ENCODE measurements around the gene OR6N1.

Gene OR6N1, protein sequence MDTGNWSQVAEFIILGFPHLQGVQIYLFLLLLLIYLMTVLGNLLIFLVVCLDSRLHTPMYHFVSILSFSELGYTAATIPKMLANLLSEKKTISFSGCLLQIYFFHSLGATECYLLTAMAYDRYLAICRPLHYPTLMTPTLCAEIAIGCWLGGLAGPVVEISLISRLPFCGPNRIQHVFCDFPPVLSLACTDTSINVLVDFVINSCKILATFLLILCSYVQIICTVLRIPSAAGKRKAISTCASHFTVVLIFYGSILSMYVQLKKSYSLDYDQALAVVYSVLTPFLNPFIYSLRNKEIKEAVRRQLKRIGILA

DNA sequence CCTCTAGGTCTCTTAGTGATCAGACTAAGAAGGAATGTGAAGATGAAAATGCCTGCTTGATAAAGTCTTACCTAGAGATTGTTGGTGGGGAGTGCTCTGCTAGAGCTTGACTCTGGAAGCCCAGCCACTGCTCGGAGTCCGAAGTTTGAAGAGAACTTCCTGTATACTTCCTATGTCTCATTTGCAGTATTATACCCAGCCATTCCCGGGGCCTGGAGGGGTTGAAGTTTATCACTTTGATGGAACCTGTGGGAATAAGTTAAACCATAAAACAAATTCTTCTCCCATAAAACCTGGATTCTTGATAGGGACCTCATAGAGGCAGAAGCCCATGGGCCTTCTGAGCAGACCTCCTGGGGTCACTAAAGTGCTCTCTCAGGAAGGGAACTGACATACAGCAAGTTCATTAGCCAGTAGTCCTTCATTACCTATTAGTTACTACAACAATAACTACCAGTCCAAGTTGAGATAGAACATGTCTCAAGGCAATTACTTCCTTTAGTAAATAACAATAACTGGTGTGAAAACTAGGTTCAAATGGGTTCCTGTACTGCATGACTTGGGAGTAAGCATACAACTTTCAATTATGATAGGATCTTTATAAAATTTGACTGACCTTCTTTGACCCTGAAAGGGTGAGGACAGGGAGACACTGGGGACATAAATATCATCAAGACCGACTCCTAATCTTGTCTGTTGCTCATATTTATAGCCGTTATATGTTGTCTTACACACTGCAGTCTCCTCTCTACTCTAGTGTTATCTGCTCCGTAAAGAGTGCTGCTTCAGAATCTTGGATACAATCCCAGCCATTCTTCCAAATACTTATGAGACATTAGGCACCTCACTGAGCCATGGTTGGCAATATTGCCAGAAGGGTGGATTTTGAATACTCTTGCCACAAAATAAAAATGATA lies at the start of gene OR6N1:
Gene OR6N1 (minus strand): TSS at position 246 of the 917 bp plus-strand sequence. CDS start 5,513 bp downstream, outside the sequence.
- no peak for DNase-seq (ENCODE audit: low read depth in 3 of 3)

DNA sequence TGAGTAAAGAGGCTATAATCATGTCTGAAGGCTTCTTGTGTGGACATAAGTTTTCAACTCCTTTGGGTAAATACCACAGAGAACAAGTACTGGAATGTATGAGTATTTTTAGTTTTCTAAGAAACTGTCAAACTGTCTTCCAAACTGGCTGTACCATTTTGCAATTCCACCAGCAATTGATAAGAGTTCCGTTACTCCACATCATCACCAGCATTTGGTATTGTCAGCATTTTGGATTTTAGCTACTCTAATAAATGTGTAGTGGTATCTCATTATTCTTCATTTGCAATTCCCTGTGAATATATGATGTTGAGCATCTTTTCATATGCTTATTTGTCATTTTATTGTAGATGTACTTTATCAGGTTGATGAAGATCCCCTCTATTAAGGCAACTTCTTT lies 49.7 kb upstream of the OR6N1 start:
- no peak for DNase-seq (ENCODE audit: low read depth in 3 of 3)

DNA sequence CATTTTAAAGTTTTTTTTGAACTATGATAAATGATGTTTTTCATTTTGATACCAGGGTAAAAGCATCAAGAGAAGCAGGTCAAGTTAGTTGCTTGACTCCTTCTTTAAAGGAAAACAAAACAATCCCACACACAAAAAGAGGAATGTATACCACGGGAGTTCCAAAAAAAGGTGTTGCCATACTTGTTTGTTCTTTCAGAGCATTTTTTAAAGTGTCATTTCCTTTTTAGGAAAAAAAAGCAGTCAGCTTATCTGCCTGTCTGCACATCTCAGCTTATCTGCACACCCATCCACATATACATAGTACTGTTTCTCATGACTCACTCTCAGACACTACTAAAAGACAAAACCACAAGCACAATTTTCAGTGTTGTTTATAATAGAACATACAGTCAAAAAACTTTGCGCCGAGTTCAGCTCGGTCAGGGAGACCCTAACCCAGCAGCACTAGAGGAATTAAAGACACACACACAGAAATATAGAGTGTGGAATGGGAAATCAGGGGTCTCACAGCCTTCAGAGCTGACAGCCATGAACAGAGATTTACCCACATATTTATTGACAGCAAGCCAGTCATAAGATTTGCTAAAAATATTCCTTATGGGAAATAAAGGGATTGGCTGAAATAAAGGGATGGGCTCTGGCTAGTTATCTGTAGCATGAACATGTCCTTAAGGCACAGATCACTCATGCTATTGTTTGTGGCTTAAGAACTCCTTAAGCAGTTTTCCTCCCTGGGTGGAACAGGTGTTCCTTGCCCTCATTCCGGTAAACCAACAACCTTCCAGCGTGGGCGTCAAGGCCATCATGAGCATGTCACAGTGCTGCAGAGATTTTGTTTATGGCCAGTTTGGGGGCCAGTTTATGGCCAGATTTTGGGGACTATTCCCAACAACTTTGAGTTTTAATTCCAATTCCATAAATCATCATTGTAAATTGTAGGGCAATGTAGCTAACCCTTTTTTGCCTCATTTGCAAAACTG lies 47.8 kb upstream of the OR6N1 start:
- DNase-seq (ENCODE audit: low read depth in 3 of 3) = no peak

DNA sequence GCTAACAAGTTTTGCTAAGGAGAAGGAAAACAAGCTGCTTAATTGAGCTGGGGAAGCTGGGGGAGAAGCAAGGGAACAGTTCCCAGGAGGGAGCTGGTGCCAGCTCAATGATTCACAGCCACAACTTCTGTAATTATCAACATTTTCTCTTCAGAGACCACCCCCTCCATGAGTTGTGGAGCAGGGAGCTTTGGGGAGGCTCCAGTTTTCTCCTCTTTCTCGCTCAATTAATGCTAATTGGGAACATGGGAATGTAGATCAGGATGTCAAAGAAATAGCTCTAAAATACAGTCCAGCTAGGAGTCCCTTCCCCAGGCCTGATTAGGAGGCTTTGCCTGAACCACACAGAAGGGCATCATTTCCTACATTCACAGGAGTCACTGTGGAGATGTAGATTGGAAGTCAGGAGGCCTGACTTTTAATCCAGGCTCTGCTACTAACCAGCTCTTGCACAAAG lies 47.0 kb upstream of the OR6N1 start:
- DNase-seq (ENCODE audit: low read depth in 3 of 3) = no peak

DNA sequence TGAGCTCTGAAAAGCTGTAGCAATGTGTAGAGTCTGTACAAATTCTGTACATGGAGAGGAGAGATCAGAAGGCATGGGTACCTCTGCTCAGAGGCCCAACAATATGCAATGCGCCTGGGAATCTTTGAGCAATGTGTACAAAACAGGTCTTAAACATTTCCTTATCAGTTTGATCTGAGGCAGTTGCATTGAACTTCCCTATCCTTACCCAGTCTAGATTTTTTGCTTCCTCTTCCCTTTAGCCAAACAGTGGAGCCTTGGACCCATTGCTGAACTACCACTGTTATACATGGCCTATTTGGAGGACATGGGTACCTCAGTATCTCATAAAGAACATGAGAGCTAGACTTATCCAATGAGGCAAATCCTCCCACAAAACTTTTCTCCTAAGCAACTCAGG lies 46.6 kb upstream of the OR6N1 start:
- DNase-seq (ENCODE audit: low read depth in 3 of 3) = no peak

DNA sequence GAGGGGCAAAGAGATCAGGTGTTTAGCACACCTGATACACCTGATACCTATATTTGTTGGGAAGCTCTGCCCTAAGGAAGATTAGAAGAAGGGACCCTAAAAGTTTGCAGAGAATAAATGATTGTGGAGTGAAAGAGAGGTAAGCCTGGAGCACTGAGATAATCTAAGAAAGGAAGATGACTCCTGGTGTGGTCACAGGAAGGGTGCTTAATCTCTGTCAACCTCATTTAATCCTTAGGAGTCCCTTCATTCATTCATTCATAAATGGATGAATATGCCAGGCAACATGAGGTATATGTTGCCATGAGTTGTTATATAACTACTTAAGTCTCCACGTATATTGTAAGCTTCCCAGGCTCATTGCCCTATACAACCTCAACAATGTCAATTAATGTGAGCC lies 43.0 kb upstream of the OR6N1 start:
- no peak for DNase-seq (ENCODE audit: low read depth in 3 of 3)

DNA sequence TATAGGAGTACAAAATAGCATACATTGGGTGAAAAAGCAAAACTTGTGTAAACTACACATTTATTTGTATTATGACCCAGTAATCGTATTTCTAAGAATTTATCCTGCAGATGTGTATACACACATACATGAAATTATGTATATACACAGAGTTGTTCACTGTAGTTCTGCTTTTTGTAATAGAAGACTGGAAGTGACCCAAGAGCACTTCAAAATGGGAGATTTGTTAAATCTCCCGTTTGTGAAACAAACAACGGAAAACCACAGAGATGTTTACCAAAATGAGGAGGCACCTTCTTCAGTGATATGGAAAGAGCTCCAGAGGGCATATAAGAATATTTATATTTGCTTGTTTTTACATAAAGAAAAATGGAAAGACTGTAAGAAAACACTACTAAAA lies 41.2 kb upstream of the OR6N1 start:
- no peak for DNase-seq (ENCODE audit: low read depth in 3 of 3)

DNA sequence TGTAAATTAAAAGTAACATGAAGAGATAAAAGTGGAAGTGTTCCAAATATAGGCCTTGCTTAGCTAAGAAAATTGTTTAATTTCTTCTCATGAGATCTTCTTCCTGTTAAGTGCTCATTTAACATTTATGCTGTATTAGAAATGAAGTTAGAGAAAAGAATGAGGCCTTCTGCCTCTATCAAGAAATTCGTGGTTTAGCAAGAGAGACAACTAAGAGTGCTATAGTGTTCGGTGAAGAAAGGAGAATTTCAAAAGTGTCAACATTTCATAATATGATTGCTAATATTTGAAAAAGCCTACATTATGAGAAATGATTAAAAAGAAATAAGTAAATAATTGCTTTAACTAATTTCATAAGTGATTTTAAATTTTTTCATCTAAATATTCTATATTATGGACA lies 40.3 kb upstream of the OR6N1 start:
- DNase-seq (ENCODE audit: low read depth in 3 of 3) = no peak

DNA sequence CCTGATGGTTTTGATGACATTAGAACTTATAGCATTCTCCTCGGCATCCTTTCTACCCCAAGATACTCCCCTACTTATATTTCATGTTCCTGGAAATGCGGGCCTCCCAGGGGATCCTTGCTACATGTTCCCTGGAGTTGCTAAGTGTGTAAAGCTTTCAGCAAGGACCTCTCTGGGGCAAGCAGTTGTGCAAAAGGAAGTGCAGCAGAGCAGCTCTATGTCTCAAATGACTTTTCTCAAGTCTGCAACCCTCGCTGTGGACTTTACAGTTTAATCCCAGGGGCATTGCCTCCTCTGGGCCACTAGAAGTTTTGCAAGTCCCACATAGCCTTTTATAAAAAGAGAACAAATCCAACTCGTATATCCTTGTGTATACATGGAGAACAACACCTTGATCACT lies 38.3 kb upstream of the OR6N1 start:
- no peak for DNase-seq (ENCODE audit: low read depth in 3 of 3)

DNA sequence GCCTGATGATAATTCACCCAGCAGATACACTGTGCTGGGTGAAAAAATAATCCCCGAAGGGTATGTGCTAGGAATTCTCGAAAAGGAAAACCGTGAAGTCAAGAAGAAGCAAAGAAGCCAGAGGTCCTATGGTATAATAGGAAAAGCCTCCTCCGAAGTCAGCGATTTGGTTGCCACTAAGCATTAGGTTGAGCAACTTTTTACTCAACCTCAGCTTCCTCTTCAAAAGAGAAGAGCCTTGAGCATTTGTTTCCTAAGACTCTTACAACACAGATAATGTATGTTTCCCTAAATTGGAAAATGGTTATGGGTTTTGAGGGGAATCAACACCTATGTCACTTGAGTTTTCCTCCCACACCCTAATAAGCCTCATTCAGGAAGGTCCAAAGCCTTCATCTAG lies 37.9 kb upstream of the OR6N1 start:
- no peak for DNase-seq (ENCODE audit: low read depth in 3 of 3)

DNA sequence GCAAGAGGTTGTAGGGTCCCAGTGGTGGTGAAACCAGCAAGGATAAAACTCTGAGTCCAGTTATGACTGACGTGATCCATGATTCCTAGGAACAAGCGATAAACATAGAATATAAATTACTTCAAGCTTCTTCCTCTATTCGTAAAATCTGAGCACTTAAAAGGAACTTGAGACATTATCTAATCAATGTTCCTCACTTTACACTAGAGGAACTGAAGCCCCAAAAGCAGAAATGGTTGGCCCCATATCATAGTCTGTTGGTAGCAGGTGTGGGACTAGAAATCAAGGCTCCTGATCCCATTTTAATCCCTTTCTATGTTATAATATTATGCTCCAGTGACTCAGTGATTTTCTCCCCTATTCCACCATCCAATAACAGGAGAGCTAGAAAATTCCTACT lies 37.3 kb upstream of the OR6N1 start:
- DNase-seq (ENCODE audit: low read depth in 3 of 3) = no peak

DNA sequence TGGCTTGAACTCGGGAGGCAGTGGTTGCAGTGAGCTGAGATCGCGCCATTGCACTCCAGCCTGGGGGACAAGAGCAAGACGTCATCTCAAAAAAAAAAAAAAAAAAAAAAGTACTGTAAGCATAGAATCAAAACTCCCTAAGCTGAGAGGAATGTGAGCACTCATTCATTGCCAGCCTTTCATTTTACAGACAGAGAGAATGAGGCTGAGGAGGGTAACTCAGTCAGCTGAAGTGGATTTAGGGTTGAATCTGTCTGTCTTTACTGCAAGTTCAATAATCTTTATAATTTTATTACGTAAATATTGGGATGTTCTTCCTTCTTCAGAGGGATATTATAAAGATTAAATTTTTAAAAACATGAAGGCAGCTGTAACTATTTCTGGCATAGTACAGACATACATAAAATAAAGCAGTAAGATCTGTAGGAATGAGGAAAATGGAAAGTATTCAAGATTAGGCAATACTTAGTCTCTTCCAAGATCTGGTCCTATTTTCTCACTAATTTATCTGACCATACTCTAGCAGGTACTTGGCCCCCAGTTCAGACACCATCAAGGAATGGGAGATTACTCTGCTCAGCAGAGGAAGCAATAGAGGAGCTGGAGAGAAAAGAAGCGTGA lies 35.0 kb upstream of the OR6N1 start:
- no peak for DNase-seq (ENCODE audit: low read depth in 3 of 3)

DNA sequence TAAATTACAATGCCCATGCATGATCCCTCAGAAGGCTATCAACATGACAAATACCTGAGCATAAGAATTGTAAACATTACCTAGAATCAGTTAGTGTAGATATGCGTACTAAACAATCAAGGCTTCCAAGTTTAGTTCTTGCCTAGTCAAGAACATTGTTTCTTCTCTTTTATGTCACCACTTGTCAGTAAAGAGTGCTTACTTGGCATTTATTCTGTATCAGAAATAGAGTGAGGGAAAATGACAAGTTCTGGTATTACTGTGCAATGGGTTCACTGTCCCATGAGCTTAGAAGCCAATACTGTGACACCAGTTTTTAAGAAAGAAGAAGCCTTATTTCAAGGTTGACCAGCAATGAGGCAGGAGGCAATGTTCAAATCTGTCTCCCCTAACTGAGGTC lies 31.7 kb upstream of the OR6N1 start:
- DNase-seq (ENCODE audit: low read depth in 3 of 3) = no peak

DNA sequence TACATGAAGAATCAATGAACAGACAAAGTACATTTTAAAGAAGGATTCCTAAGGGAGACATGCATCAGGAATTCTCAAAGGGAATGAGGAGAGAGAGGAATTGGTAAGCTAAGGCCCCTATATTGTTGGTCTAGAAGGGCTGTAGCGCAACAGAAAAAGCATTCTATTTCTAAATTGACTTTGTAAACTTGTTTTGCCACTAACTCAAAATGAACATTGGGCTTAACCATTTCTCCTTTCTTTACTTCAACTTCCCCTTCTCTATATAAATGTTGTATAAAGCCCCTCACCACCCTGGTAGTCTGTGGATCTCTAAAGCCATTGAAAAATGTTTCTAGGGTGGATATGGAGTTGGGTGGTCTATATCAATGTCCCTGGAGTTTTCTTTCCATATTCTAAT lies 29.4 kb upstream of the OR6N1 start:
- no peak for DNase-seq (ENCODE audit: low read depth in 3 of 3)

DNA sequence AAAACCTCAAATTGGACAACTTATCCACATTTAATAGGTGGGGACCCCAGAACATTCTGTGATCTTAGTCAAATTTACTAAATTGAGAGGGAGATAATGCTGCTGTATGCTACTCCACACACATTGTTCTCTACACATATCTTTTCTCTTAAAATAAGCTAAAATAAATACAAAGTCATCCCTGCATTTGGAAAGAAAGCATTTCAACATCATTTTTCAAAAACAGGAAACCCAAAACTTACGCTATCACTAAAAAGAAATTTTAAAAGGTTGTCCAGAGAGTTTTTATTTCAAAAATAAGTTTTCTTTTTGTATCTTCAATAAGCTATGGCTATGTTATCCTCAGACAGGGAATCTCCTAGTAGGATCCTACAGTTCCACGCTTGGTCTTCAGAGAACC lies 28.5 kb upstream of the OR6N1 start:
- no peak for DNase-seq (ENCODE audit: low read depth in 3 of 3)

DNA sequence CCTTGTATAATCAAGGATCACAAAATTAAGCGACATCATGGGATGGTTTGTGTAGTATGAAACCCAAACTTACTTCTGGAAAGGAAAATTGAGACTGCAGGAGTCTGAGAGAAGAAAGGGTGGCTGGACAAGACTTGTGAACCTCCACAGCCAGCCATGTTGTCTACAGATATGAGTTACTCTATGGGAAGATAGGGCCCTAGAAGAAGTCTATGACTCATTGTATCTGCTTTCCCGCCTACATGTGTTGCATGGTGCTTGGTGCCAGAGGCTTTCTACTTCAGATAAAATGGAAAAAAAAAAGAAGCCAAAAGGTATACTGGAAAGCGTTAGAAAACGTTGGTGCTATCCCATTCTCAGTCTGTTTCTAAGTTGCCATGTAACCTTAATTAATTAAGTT lies 27.7 kb upstream of the OR6N1 start:
- no peak for DNase-seq (ENCODE audit: low read depth in 3 of 3)

DNA sequence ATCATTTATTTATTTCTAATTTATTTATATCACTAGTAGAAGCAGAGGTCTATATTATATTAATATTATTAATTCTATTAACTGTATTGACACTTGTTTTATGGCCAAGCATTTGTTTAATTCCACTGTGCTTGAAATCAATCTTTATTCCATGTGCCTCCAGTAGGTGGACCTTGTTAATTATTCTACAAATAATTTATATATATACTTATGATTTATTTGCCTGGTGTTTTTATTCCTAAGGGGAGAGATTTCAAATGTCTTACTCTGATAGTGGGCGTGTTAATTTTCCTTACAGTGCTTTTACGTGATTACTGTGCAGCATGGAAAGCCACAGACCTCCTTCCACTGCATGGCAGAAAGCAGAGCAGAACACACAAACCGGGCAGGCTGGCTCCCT lies 26.5 kb upstream of the OR6N1 start:
- no peak for DNase-seq (ENCODE audit: low read depth in 3 of 3)

DNA sequence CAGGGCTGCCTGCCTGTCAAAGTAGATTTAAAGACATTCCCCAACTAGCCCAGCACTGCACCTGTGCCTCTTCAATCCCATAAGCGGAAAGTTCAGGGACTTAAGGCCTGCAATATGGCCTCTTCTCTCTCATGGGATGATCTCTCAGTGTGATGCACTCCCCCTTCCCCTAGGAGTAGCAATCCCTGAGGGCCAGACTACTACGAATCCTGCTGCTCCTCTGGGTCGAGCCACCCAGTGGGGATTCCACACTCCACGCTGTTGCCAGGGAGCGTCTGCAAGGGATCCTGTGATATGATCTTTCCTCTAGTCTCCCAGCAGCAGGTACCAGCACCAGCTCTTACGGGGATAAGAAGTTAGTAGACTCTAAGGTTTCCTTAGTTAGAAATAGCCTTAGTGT lies 22.3 kb upstream of the OR6N1 start:
- no peak for DNase-seq (ENCODE audit: low read depth in 3 of 3)

DNA sequence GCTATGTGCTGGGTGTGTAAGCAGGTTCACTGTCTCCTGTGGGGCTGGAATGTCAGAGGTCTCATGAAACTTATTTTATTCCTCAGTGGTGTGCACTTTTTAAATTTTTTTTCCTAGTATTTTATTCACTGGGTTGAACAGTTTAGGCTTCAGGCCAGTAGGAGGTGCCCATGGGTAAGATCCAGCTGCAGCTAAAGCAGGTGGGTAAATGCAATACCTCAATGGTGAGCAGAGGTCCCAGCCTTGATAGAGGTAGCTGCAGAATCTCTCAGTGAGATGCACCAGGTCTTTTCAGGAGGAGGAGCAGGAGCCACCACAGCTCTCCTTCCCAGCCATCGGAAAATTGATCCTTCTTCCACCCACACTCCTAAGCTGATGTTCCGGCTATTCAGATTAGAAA lies 21.6 kb upstream of the OR6N1 start:
- DNase-seq (ENCODE audit: low read depth in 3 of 3) = peak in 1 of 3 experiments; percentile 8

DNA sequence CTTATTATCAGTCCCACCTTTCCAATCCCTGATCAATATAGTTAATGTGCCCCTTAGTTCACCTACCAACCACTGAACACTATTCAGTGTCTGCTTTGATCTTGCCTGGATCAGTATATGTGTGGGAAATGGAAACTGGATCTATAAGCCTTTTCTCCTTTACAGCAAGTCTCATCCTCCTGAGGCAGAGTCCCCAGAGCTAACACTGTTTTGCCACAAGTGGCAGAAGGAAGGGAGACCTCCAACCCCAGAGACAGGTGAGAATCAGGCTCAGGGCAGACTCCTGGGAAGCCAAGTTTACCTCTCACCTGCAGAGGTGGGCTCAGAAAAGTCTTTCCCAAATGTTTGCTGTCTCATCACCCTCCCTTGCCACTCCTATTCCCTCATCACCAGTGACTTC lies 9.1 kb upstream of the OR6N1 start, which contains the start of gene OR6N2:
Gene OR6N2 (minus strand): TSS at position 101 of the 400 bp plus-strand sequence. CDS start 3,569 bp downstream, outside the sequence.
- no peak for DNase-seq (ENCODE audit: low read depth in 3 of 3)

DNA sequence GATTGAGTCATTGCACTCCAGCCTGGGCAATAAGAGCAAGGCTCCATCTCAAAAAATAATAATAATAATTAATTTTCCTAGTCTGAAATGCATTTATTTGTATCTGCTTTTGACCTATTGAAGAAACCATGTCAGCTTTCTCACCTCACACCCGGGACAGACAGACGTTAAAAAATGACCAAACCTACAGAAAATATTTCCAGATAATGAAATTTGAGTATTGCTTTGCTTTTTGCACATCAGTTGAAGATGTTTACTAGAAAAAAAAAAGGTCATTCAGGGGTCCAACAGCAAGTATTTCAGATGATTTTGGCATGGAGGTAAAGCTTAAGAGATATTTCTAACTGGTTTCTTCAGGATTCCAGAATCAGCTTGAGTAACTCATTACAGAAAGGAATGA lies 17.6 kb downstream of the OR6N1 start, which contains the start of gene OR6K6:
Gene OR6K6 (plus strand): TSS at position 301 of the 400 bp plus-strand sequence. CDS start 168 bp downstream, outside the sequence.
- DNase-seq (ENCODE audit: low read depth in 3 of 3) = no peak

Data from stimulated activated CD4-positive, alpha-beta T cell treated with anti-CD3 and anti-CD28 coated beads, TNF-alpha, amount 100 ng/mL, for 4 hours (primary cell).